Tibial artery (tissue), 4 donors: Measurements from ENCODE around the gene MYPOP.

Experiments used
- DNase-seq, 2 donors: peaks; one replicate each; pipeline ENCODE4 v3.0.0-alpha.2; 2019
- H3K27ac ChIP-seq, 2 donors: fragments of 200-600 bp; sonication (generic) in 1 of 2; 1 replicate in 1 of 2; 2 replicates in 1 of 2; pipeline ENCODE4 v1.5.1; 2018 to 2019; ENCODE audit warnings: mild to moderate bottlenecking in 1 of 2
- H3K27me3 ChIP-seq, 2 donors: fragments of 200-600 bp; sonication (generic) in 1 of 2; one replicate each; pipeline versions ENCODE4 v1.5.1 to v1.6.0; 2016 to 2019
- H3K36me3 ChIP-seq, 3 donors: fragments of 200-600 bp; sonication (generic) in 2 of 3; one replicate each; pipeline ENCODE4 v1.5.1; 2016 to 2019; ENCODE audit warnings: mild to moderate bottlenecking in 2 of 3
- H3K4me1 ChIP-seq, 4 donors: fragments of 200-600 bp; sonication (generic) in 2 of 4; 1 replicate in 3 of 4; 2 replicates in 1 of 4; pipeline ENCODE4 v1.5.1; 2016 to 2019
- H3K4me3 ChIP-seq, 2 donors: fragments of 200-600 bp; sonication (generic) in 1 of 2; 1 replicate in 1 of 2; 2 replicates in 1 of 2; pipeline ENCODE4 v1.5.1; 2018 to 2019; ENCODE audit warnings: mild to moderate bottlenecking in 2 of 2
- H3K9me3 ChIP-seq, 3 donors: fragments of 200-600 bp; sonication (generic) in 1 of 3; one replicate each; pipeline ENCODE4 v1.5.1; 2016 to 2019
- intact Hi-C: fragments of 100-400 bp; cut with DNase I; formaldehyde crosslinking; loops from one replicate; pipeline ENCODE4 v1.15.0; 2023; ENCODE audit warnings: low total_unique reads
- TF ChIP-seq, protein P1 (sequence below), 2 experiments: fragments of 200-600 bp in 1 of 2; fragments of 450-650 bp in 1 of 2; IDR thresholded peaks; one replicate each; pipeline ENCODE4 v1.5.1; 2017 to 2019; ENCODE audit warnings: antibody characterized with exemption in 2 of 2, mild to moderate bottlenecking in 1 of 2, moderate library complexity in 1 of 2

The MYPOP gene

GRCh38 chr19:45860359-45861259, 41.8 kb downstream of the MYPOP start:
- peaks cover 3 to 21% of the 10 kb centered on the region in 2 donors for H3K27me3 ChIP-seq
- intact Hi-C loops = no loop called here
- H3K4me1 ChIP-seq = peaks cover 0 to 25% (median 16%) of the 10 kb centered on the region in 4 donors
- TF ChIP-seq, protein P1, sequence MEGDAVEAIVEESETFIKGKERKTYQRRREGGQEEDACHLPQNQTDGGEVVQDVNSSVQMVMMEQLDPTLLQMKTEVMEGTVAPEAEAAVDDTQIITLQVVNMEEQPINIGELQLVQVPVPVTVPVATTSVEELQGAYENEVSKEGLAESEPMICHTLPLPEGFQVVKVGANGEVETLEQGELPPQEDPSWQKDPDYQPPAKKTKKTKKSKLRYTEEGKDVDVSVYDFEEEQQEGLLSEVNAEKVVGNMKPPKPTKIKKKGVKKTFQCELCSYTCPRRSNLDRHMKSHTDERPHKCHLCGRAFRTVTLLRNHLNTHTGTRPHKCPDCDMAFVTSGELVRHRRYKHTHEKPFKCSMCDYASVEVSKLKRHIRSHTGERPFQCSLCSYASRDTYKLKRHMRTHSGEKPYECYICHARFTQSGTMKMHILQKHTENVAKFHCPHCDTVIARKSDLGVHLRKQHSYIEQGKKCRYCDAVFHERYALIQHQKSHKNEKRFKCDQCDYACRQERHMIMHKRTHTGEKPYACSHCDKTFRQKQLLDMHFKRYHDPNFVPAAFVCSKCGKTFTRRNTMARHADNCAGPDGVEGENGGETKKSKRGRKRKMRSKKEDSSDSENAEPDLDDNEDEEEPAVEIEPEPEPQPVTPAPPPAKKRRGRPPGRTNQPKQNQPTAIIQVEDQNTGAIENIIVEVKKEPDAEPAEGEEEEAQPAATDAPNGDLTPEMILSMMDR (IDR thresholded peaks at IDR 0.05) = no peak
- no peaks in the 10 kb centered on the region for H3K9me3 ChIP-seq
- DNase-seq = no peak
- H3K27ac ChIP-seq = no peak overlapping the region
- H3K36me3 ChIP-seq = peaks cover 5 to 30% (median 12%) of the 10 kb centered on the region in 3 donors
- H3K4me3 ChIP-seq = no peak overlapping the region

DNA sequence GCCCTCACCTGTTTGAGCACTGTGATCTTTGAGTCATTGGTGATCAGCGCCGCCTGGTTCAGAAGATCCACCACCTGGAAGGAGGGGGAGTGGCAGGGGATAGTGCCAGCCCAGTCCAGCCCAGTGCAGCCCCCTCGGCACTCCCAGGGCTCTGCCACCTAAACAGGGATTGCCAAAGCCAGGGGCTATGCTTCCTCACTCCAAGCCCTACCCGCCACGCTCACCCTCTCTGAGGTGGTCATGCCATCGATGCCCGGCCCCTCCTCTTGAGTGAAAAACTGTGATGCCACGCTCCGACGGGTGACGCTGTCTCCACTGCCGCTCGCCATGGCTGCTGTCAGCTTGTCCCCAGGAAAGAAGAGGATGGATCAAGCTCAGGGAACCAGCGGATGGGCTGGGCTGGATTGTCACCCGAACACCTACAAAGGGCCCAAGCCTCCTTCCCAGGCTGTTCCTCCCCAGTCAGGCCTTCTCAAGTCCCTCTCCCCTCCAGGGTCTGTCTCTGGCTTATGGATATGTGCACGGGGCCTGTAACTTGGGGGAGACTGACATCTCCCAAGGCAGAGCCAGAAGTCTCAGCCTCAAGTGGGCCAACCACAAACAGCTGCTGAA, 48.1 kb downstream of the MYPOP start:
- intact Hi-C loops = no loop called here
- H3K4me3 ChIP-seq = no peak overlapping the region
- H3K27ac ChIP-seq = no peak overlapping the region
- no peaks in the 10 kb centered on the region for H3K4me1 ChIP-seq
- TF ChIP-seq, protein P1 (IDR thresholded peaks at IDR 0.05) = no peak
- no peaks in the 10 kb centered on the region for H3K9me3 ChIP-seq
- DNase-seq = no peak
- no peaks in the 10 kb centered on the region for H3K27me3 ChIP-seq
- peaks cover 42 to 84% (median 57%) of the 10 kb centered on the region in 3 donors for H3K36me3 ChIP-seq

DNA sequence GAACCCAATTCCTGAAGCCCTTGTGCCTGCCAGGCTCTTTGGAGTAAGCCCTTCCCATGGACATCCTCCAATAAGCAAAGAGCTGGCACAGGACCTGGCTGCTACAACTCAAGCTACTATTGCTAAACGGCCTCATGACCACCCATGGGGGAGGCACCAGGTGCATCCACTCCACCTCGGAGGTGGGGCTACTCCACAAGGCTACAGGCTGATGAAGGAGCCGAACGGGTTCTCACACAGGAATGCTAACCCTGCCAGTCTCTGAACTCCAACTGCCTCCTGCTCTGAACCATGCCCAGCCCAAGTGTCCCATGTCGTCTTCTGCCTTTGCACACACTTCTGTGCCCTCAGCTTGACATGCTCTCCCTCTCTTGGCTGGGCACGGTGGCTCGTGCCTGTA, 49.4 kb downstream of the MYPOP start:
- DNase-seq = no peak
- H3K27ac ChIP-seq = no peak overlapping the region
- H3K4me3 ChIP-seq = no peak overlapping the region
- H3K9me3 ChIP-seq = no peaks in the 10 kb centered on the region
- TF ChIP-seq, protein P1 (IDR thresholded peaks at IDR 0.05) = no peak
- H3K4me1 ChIP-seq = no peaks in the 10 kb centered on the region
- H3K36me3 ChIP-seq = peaks cover 54 to 87% (median 63%) of the 10 kb centered on the region in 3 donors
- H3K27me3 ChIP-seq = no peaks in the 10 kb centered on the region
- intact Hi-C loops = no loop called here

DNA sequence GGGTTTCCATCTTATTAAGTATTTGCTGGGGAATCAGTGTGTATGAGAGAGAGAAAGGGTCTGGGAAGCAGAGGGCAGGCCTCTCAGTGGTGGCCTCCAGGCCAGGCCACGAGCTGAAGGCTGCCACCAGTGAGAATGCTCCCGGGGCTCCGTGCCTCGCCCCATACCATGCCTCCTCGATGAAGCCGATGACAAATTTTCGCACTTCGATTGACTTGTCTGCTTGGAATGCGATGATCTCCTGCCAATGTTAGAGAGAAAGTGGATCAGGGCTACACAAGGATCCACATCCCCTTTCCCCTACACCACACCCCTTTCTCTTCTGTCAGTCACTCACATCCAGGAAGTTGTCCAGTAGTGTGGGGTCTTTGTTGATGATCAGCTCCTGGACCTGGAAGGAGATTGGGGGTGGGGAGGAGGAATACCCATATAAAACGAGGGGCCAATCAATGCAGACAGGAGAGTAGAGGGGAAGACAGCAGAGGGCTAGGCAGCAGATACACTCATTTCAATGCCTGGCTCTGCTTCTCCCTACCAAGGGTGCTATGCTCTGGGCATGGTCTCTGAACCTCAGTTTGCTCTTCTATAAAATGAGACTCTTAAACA, 50.2 kb downstream of the MYPOP start:
- Histone ChIP-seq H3K27me3 (no peaks in the 10 kb centered on the region), H3K4me1 (no peaks in the 10 kb centered on the region), H3K9me3 (no peaks in the 10 kb centered on the region), H3K36me3 (peaks cover 61 to 92% (median 70%) of the 10 kb centered on the region in 3 donors), H3K4me3 (no peak overlapping the region), H3K27ac (no peak overlapping the region)
- TF ChIP-seq, protein P1 (IDR thresholded peaks at IDR 0.05) = no peak
- DNase-seq = no peak
- intact Hi-C loops = no loop called here

DNA sequence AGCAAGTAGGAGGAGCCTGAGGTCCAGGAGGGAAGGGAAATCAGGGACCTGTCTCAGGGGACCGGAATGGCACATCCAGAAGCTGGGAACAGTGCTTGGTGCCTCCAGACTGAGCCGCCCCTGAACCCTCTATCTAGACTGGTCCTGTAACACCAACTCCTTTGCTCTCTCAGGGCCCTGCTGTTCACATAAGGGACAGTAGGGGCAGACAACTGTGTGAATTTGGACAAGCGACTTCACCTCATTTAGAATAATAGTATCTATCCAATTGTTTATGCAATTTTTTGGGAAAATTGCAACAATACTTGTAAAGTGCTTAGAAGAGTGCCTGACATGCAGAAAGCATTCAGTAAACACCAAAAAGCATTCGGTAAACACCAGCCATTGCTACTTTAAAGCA, 53.5 kb downstream of the MYPOP start:
- Histone ChIP-seq H3K27me3 (no peaks in the 10 kb centered on the region), H3K27ac (no peak overlapping the region), H3K4me3 (no peak overlapping the region), H3K4me1 (no peaks in the 10 kb centered on the region), H3K9me3 (no peaks in the 10 kb centered on the region), H3K36me3 (peaks cover 75 to 95% (median 95%) of the 10 kb centered on the region in 3 donors)
- no peak for DNase-seq
- TF ChIP-seq, protein P1 (IDR thresholded peaks at IDR 0.05) = no peak
- intact Hi-C loops = no loop called here
